T-helper 2 cell (primary cell): ENCODE data around the gene MUC3A.
"Not testable (repeated sequence)": the region's sequence is repeated elsewhere in the genome, so short reads cannot be mapped to it uniquely, and the experiment has no call there.

Experiments used
- DNase-seq, 5 experiments: peaks; one replicate each; pipeline versions ENCODE4 v3.0.0 to v3.0.0-alpha.2; 2012 to 2022
- total RNA-seq, 2 donors: gene quantifications; one replicate each; lab custom pipeline; 2026; lab: John Stamatoyannopoulos, UW

The MUC3A gene, protein sequence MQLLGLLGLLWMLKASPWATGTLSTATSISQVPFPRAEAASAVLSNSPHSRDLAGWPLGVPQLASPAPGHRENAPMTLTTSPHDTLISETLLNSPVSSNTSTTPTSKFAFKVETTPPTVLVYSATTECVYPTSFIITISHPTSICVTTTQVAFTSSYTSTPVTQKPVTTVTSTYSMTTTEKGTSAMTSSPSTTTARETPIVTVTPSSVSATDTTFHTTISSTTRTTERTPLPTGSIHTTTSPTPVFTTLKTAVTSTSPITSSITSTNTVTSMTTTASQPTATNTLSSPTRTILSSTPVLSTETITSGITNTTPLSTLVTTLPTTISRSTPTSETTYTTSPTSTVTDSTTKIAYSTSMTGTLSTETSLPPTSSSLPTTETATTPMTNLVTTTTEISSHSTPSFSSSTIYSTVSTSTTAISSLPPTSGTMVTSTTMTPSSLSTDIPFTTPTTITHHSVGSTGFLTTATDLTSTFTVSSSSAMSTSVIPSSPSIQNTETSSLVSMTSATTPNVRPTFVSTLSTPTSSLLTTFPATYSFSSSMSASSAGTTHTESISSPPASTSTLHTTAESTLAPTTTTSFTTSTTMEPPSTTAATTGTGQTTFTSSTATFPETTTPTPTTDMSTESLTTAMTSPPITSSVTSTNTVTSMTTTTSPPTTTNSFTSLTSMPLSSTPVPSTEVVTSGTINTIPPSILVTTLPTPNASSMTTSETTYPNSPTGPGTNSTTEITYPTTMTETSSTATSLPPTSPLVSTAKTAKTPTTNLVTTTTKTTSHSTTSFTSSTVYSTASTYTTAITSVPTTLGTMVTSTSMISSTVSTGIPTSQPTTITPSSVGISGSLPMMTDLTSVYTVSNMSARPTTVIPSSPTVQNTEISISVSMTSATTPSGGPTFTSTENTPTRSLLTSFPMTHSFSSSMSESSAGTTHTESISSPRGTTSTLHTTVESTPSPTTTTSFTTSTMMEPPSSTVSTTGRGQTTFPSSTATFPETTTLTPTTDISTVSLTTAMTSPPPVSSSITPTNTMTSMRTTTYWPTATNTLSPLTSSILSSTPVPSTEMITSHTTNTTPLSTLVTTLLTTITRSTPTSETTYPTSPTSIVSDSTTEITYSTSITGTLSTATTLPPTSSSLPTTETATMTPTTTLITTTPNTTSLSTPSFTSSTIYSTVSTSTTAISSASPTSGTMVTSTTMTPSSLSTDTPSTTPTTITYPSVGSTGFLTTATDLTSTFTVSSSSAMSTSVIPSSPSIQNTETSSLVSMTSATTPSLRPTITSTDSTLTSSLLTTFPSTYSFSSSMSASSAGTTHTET (N-terminal part only)
- 0 to 0.31 reads per million in 2 donors for total RNA-seq

DNA sequence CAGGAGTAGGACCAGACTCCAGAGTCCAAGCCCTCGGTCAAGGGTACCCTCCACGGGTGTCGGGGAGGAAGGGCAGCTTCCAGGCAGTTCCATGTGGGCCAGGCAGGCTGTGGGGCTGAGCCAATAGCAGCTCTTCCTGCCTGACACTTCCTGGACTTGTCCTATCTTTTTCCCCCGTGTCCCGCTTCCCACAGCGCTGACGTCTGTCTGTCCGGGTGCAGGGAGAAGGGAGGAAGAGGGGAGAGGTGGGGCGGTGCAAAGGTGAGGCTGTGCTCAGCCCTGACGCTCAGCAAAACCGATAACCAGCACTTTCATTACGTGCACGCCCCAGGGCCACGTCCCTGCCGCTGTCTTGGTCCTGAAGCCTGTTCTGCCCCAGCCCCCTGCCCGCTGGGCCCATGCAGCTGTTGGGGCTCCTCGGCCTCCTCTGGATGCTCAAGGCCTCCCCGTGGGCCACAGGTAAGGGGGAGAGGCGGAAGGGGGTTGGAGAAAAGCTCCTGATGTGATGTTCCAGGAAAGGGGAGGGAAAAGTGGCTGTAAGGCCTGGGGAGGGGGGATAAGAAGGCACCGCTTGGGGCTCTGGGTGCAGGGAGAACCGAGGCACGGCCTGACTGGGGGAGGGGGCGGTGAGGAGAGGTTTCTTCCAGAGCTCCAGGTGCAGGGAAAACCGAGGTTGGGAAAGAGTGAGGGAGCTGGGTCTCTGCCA lies at the start of gene MUC3A:
MUC3A (plus strand) TSS at position 308 of the 706 bp plus-strand sequence; CDS start at position 399, 91 bp downstream.
- no peak for DNase-seq

DNA sequence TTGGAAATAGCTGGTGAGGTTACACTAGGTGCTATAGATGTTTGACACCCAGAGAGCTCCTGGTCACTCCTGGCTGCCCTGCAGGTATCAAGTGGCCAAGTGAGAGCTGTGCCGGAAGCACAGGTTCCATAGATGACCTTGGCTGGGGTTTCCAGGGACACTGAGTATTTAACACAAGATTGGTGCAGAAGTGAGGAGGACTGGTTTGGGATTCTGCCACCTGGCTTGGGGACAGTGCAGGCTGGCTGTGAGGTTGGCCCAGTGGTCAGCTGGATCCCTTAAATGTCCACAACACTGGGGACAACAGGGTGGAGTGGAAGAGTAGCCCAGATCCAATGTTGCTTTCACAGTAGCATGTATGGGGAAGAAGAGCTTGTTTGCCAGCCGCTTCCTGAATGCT lies 48.4 kb upstream of the MUC3A start:
- no peak for DNase-seq

DNA sequence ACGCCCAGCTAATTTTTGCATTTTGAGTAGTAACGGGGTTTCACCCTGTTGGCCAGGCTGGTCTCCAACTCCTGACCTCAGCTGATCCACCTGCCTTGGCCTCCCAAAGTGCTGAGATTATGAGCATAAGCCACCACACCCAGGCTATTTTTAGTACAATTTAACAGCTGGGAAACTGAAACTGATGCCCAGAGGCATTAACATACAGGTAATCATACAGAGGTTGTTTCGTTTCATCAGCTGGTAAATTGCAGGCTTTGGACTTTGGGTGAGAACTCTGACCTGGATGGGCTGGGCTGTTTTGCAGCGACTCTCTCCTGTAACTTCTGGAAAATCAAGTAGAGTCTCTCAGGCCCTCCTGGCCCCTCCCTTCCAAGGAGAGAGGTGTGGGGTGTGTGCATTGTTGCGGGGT lies 47.4 kb upstream of the MUC3A start:
- DNase-seq: no peak

DNA sequence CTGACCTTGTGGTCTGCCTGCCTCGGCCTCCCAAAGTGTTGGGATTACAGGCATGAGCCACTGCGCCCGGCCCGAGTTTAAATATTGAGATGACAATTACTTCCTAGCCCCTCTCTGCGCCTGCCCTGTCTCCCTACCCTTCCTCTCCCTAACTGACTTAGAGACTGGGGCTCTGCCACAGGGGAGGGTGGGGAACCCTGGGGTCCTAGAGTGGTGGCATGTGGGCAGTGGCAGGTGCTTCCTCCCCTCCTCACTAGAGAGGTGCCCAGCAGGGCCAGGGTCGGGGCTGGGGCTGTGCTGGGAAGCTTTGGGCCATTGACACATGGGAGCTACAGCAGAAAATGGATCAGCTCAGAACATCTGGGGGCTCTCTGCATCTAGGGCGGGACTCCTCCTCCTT lies 46.7 kb upstream of the MUC3A start:
- no peak for DNase-seq

DNA sequence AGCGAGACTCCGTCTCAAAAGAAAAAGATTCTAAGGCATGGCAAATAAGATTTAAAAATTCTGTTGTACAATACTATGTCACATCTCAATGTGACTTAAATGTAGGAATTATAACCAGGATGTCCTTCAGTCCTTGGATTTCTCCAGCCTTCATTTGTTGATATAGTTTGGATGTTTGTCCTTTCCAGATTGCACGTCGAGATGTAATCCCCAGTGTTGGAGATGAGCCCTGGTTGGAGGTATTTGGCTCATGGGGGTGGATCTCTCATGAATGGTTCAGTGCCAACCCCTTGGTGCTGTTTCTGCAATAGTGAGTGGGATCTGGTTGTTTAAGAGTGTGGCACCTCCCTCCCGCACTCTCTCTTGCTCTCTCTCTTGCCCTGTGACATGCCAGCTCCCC lies 40.8 kb upstream of the MUC3A start:
- DNase-seq: no peak

DNA sequence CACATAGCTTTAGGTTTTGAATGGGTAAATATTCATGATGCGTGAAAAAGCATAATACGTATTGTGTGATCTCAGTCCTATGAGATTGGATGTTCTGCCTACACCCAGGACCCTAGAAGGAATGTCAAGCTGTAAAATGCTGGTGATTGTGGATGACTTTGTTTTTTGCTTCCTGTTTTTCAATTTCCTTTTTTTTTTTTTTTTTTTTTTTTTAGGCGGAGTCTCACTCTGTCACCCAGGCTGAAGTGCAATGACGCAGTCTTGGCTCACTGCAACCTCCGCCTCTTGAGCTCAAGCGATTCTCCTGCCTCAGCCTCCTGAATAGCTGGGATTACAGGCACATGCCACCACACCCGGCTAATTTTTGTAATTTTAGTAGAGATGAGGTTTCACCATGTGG lies 38.9 kb upstream of the MUC3A start:
- DNase-seq: not testable (repeated sequence)

DNA sequence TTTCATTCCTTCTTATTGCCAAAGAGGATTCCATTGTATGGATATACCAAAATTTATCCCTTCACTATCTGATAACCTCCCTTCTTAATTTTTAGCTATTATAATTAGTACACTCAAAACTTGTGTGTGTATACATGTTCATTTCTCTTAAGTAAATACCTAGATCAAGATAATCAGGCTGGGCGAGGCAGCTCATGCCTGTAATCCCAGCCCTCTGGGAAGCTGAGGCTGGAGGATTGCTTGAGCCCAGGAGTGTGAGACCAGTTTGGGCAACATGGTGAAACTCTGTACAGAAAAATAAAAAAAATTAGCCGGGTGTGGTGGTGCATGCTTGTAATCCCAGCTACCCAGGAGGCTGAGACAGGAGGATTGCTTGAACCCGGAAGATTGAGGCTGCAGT lies 37.9 kb upstream of the MUC3A start:
- DNase-seq: no peak

DNA sequence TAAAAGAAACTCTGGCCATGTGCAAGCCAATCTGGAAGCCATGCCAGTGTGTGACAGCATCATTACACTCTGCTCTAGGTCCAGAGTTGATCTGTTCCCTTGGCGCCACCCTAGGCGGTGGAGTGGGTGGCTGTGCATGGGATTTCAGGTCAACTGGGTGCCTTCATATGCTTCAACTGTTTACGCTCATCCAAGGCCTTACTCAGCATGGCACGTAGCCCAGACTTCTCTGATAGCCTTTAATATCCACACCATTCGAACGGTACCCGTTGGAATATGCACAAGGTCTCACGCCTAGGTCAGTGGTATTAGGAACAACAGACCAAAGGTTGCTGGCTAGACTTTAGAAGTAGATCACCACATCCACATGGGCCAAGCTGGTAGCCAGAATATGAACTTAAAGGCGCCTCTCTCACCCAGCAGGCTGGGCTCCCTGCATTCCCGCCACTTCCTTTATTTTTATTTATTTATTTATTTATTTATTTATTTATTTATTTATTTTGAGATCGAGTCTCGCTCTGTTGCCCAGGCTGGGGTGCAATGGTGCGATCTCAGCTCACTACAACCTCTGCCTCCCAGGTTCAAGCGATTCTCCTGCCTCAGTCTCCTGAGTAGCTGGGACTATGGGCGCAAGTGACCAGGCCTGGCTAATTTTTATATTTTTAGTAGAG lies 35.0 kb upstream of the MUC3A start:
- no peak for DNase-seq

DNA sequence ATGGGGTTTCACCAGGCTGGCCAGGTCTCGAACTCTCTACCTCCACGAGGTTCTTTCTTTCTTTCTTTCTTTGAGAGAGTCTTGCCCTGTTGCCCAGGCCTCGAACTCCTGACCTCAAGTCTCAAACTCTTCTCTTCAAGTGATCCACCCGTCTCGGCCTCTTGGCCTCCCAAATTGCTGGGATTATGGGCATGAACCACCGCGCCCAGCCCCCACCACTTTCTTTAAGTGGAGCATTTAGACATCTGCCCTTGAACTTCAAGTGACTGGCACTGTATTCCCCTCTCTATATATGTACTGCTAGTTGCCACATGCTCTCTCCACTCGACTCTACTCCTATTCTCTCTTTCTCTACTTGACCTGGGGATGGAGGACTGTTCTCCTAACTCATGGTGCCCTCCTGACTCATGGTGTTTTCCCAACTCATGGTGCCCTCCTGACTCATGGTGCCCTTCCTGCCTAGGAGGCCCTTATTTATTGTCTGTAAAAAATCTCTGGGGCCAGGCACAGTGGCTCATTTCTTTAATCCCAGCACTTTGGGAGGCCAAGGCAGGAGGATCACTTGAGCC lies 34.4 kb upstream of the MUC3A start:
- no peak for DNase-seq

DNA sequence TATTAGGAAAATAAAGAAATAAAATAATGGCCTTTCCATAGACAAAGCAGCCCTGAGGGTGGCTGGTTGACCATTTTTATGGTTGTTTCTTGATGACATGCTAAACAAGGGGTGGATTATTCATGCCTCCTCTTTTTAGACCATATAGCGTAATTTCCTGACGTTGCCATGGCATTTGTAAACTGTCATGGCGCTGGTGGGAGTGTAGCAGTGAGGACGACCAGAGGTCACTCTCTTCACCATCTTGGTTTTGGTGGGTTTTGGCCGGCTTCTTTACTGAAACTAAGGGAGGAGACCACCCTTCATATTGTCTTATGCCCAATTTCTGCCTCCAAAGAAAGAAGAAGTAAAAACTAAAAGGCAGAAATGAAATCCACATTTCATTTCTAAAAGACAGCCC lies 30.0 kb upstream of the MUC3A start:
- DNase-seq: not testable (repeated sequence)

DNA sequence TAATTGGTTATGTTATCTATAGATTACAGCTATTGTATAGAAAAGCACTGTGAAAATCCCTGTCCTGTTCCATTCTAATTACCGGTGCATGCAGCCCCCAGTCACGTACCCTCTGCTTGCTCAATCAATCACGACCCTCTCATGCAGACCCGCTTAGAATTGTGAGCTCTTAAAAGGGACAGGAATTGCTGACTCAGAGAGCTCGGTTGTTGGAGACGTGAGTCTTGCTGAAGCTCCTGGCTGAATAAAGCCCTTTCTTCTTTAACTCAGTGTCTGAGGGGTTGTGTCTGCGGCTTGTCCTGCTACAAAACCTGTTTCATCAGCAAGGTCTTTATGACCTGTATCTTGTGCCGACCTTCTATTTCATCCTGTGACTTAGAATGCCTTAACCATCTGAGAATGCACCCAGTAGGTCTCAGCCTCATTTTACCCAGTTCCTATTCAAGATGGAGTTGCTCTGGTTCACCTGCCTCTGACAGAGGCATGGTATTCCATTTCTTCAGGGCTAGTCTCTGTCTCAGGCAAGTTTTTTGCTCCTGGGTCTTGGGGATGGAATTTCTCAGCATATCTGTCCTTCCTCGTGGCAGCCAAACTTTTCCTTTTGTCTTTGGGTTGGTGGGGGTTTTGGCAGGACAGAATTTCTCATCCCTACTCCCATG lies 29.4 kb upstream of the MUC3A start:
- DNase-seq: not testable (repeated sequence)

DNA sequence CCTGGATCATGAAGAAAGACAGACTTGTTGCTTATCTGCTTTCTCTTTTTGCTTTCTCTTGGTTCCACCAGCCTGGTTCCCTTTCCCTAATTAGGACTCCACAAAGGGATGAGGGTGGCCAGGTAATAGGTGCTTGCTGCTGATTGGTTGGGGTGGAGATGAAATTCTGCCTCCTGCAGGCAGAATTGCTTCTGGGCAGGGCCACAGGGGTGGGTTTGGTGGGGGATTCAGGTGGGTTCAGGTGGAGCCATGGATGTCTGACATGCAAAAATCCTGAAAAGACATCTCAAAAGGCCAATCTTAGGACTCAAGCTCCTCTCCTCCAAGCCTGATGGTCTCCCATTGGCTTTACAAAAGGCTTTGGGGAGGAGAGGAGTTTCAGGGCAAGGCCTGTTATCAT lies 28.3 kb upstream of the MUC3A start:
- DNase-seq: no peak

DNA sequence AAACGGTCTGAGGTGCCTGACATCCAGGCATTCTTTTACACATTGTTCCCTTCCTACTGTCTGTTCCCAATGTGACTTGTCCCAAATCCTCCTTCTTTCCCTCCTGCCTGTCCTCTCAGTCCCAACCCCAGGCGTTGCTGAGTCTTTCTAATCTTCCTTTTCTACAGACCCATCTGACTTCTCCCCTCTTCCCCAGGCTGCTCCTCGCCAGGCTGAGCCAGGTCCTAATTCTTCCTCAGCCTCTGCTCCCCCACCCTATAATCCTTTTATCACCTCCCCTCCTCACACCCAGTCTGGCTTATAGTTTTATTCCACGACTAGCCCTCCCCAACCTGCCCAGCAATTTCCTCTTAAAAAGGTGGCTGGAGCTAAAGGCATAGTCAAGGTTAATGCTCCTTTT lies 25.7 kb upstream of the MUC3A start:
- DNase-seq: not testable (repeated sequence)

DNA sequence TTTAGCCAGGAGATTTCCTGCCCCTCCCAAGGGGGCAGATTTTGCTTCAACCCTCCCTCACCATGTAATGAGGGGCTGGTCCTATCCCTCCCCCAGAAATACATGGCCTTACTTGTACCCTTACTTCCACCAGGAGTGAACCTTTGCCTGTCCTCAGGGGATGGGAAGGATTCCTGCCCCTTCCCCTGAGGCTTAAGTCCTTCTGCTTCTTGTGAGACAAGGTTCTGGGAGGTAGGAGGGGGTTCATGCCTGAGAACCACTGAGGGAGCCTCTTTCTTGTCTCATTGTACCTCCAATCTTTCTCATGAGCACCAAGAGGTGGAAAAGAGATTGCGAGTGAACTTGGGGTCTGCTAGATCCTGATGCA lies 19.5 kb upstream of the MUC3A start:
- DNase-seq: no peak

DNA sequence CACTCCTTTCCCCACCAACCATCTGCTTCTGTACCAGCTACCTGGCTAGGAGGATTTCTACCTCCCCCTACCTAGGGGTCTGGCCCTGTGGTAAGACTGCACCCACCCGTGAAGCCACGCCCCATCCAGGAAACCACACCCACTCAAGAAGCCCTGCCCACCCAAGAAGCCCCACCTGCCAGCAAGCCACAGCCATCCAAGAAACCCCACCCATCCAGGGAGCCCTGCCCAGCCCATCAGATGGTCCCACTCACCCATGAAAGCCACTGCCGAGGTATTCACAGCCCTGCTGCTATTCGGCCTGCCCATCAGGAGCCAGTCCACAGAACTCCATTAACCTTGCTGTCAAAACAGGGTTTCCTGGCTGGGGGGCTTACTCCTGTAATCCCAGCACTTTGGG lies 15.6 kb upstream of the MUC3A start:
- DNase-seq: no peak

DNA sequence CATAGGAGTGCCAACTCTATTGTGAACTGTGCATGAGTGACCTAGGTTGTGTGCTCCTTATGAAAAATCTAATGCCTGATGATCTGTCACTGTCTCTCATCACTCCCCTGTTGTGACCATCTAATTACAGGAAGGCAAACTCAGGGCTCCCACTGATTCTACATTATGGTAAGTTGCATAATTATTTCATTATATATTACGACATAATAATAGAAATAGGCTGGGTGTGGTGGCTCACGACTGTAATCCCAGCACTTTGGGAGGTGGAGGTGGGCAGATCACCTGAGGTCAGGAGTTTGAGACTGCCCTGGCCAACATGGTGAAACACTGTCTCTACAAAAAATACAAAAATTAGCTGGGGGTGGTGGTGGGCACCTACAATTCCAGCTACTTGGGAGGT lies 14.0 kb upstream of the MUC3A start:
- DNase-seq: not testable (repeated sequence)

DNA sequence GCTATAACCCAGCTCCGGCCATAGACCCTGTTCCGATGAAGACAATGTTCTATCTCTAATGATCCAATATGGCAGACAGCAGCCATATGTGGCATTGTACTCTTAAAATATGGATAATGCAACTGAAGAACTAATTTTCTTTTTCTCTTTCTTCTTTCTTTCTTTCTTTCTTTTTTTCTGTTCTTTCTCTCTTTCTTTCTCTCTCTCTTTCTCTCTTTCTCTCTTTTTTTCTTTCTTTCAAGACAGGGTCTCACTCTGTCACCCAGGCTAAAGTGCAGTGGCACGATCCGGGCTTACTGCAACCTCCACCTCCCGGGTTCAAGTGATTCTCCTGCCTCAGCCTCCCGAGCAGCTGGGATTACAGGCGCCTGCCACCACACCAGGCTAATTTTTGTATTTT lies 13.2 kb upstream of the MUC3A start:
- DNase-seq: not testable (repeated sequence)

DNA sequence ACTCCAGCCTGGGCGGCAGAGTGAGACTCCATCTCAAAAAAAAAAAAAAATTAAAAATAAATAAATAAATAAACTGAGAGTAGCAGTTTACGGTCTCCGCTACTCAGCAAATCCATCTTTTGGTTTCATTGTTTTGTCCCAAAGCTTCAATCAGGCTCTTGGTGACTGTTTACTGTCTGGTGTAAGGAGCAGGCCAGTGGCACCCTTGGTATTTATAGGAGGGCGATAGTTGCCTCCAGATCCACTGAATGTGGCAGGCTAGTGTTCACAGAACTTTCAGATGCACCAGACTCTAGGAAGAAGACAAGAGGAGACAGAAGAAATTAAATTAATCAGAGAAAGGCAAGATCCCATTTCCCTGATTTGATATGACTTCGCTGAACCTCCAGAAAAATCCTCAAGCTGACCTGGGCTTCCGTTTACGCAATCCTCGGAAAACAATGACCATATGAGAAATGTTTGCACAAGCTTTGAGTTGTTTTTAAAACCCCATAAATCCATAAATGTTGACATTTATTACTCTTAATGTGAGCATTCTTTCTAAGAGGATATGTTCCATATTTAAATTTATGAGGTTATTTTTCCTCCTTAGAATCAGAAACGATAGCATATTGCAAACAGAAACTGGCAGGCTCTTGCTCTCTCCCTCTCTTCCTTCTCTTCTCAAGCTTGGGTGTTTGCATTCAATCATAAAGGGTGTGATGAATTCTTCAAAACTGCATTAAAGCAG lies 7.1 kb upstream of the MUC3A start:
- DNase-seq: no peak

DNA sequence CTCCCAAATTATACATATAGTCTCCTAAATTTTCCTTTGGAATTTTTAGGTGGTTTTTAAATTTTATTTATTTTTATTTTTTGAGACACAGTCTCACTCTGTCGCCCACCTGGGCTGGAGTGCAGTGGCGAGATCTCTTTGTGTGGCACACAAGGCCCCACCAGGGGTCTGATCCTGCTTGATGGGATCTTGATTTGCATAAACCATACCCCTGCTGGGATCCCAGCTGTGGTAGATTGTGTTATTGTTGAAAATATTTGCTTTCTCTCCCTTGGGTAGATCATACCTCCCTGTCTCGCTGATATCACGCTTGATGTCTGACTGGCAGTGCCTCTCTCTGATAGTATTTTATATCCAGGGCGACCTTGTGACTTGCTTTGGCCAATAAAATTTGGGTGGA lies 5.6 kb upstream of the MUC3A start:
- DNase-seq: no peak

DNA sequence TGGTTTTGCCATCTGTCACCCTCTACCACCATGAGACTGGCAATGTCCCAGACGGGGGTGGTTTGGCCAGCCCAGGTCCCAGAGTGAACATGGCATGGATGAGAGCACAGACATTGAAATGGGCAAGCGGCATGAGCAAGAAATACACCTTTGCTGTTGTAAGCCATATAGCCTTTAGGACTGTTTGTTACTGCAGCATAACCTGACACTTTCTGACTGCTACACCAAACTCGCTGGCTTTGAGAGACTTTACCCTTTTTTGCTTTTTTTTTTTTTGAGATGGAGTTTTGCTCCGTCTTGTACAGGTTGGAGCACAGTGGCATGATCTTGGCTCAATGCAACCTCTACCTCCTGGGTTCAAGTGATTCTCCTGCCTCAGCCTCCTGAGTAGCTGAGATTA lies 5.2 kb upstream of the MUC3A start:
- DNase-seq: no peak
